ENCODE measurements around the gene PPP1R26.

PPP1R26 gene

GRCh38 chr9:135487281-135488012 is 7.9 kb downstream of the PPP1R26 start:
- FAIRE-seq = no peak
- no peak for DNase-seq (ENCODE audit: low spot score)

GRCh38 chr9:135488013-135488330 is 8.4 kb downstream of the PPP1R26 start:
- FAIRE-seq (no peak), DNase-seq (ENCODE audit: low spot score) (no peak)

GRCh38 chr9:135488527-135488926 is 8.9 kb downstream of the PPP1R26 start:
- FAIRE-seq (no peak), DNase-seq (ENCODE audit: low spot score) (no peak)

GRCh38 chr9:135489188-135489906 is 9.8 kb downstream of the PPP1R26 start:
- no peak for FAIRE-seq

GRCh38 chr9:135490166-135490870 is 10.7 kb downstream of the PPP1R26 start:
- DNase-seq (ENCODE audit: low spot score) = no peak
- FAIRE-seq = no peak

More at GRCh38 chr9:135489188-135489906, 9.8 kb downstream of the PPP1R26 start:
- DNase-seq (ENCODE audit: low spot score) = no peak

GRCh38 chr9:135490980-135491464 is 11.4 kb downstream of the PPP1R26 start:
- DNase-seq (ENCODE audit: low spot score) (no peak), FAIRE-seq (no peak)

GRCh38 chr9:135491764-135492163 is 12.2 kb downstream of the PPP1R26 start:
- DNase-seq (ENCODE audit: low spot score) = no peak
- no peak for FAIRE-seq

- no peak for DNase-seq (ENCODE audit: low spot score)
- no peak for FAIRE-seq
These were observed 13.5 kb downstream of the PPP1R26 start for GRCh38 chr9:135492886-135493669.

GRCh38 chr9:135494791-135495559 is 15.4 kb downstream of the PPP1R26 start:
- no peak for FAIRE-seq
- DNase-seq (ENCODE audit: low spot score) = no peak

GRCh38 chr9:135498381-135499126 is 19.0 kb downstream of the PPP1R26 start:
- FAIRE-seq (no peak), DNase-seq (ENCODE audit: low spot score) (no peak)

- DNase-seq (ENCODE audit: low spot score) (peak; percentile 92), FAIRE-seq (peak; percentile 68)
These were observed 19.9 kb downstream of the PPP1R26 start for GRCh38 chr9:135499326-135500070.

GRCh38 chr9:135500071-135500524 is 20.5 kb downstream of the PPP1R26 start:
- DNase-seq (ENCODE audit: low spot score) (no peak), FAIRE-seq (no peak)

GRCh38 chr9:135500525-135501260 is 21.1 kb downstream of the PPP1R26 start, which contains the start of gene MRPS2:
MRPS2 (plus strand) TSS chr9:135500682; CDS start chr9:135500711, 29 bp downstream.
- FAIRE-seq (peak; percentile 77), DNase-seq (ENCODE audit: low spot score) (peak; percentile 93)

- FAIRE-seq (no peak), DNase-seq (ENCODE audit: low spot score) (peak; percentile 68)
These were observed 21.9 kb downstream of the PPP1R26 start for GRCh38 chr9:135501261-135502167.

GRCh38 chr9:135502168-135502872 is 22.7 kb downstream of the PPP1R26 start:
- no peak for FAIRE-seq

GRCh38 chr9:135502873-135503321 is 23.3 kb downstream of the PPP1R26 start:
- FAIRE-seq (no peak), DNase-seq (ENCODE audit: low spot score) (no peak)

More at GRCh38 chr9:135502168-135502872, 22.7 kb downstream of the PPP1R26 start:
- no peak for DNase-seq (ENCODE audit: low spot score)

Measured in urothelium cell line (cell line).